H9 (cell line): ENCODE data around the gene NAE1. TPM values are rescaled to one million over a fixed set of nuclear protein-coding genes. Genes with fewer than 3 reads are reported as not detected.

ENCODE experiments used
- DNase-seq: peaks from one replicate; pipeline ENCODE4 v3.0.0-alpha.2; 2017
- H2AFZ ChIP-seq: one replicate; pipeline ENCODE4 v1.6.1; 2013; ENCODE audit warnings: mild to moderate bottlenecking, low read length, control low read depth, moderate library complexity
- H2AK5ac ChIP-seq: 2 replicates; pipeline ENCODE4 v1.6.1; 2013; ENCODE audit warnings: low read length, control low read depth, mixed read lengths; ENCODE audit not compliant: insufficient read length
- H2BK120ac ChIP-seq: one replicate; pipeline ENCODE4 v1.6.1; 2013; ENCODE audit warnings: low read depth, mild to moderate bottlenecking, low read length, control low read depth, inconsistent platforms; ENCODE audit not compliant: poor library complexity, severe bottlenecking
- H2BK12ac ChIP-seq: 2 replicates; pipeline ENCODE4 v1.6.1; 2013; ENCODE audit warnings: low read length, control low read depth, mixed read lengths, low read depth; ENCODE audit not compliant: insufficient read length
- H2BK15ac ChIP-seq: 2 replicates; pipeline ENCODE4 v1.6.1; 2013; ENCODE audit warnings: low read depth, low read length, control low read depth
- H2BK20ac ChIP-seq: one replicate; pipeline ENCODE4 v1.6.1; 2013; ENCODE audit warnings: low read depth, mild to moderate bottlenecking, low read length, control low read depth, inconsistent platforms; ENCODE audit not compliant: poor library complexity, severe bottlenecking
- H2BK5ac ChIP-seq: 2 replicates; pipeline ENCODE4 v1.6.1; 2013; ENCODE audit warnings: low read length, control low read depth, mixed read lengths; ENCODE audit not compliant: insufficient read length
- H3K14ac ChIP-seq: 2 replicates; pipeline ENCODE4 v1.6.1; 2013; ENCODE audit warnings: low read length, control low read depth; ENCODE audit not compliant: insufficient read depth
- H3K18ac ChIP-seq: 2 replicates; pipeline ENCODE4 v1.6.1; 2013; ENCODE audit warnings: low read depth, mild to moderate bottlenecking, mixed read lengths, low read length, control low read depth; ENCODE audit not compliant: insufficient read length
- H3K23ac ChIP-seq: 2 replicates; pipeline ENCODE4 v1.6.1; 2013; ENCODE audit warnings: low read length, control low read depth, mixed read lengths, low read depth; ENCODE audit not compliant: insufficient read length
- H3K23me2 ChIP-seq: 2 replicates; pipeline ENCODE4 v1.6.1; 2013; ENCODE audit warnings: low read depth, mild to moderate bottlenecking, mixed read lengths, low read length, control low read depth; ENCODE audit not compliant: insufficient read length, poor library complexity, severe bottlenecking
- H3K27ac ChIP-seq: 2 replicates; pipeline ENCODE4 v1.5.1; 2013; ENCODE audit warnings: low read length, control low read depth, mixed read lengths, low read depth; ENCODE audit not compliant: insufficient read length
- H3K27me3 ChIP-seq: 2 replicates; pipeline ENCODE4 v1.6.1; 2013; ENCODE audit warnings: low read length, control low read depth, inconsistent platforms; ENCODE audit not compliant: insufficient read depth
- H3K4ac ChIP-seq: 2 replicates; pipeline ENCODE4 v1.6.1; 2013; ENCODE audit warnings: low read depth, mild to moderate bottlenecking, control low read depth, inconsistent platforms, low read length, moderate library complexity
- H3K4me1 ChIP-seq: 2 replicates; pipeline ENCODE4 v1.6.1; 2013; ENCODE audit warnings: low read length, control low read depth, inconsistent platforms; ENCODE audit not compliant: insufficient read depth
- H3K4me2 ChIP-seq: 2 replicates; pipeline ENCODE4 v1.6.1; 2013; ENCODE audit warnings: low read length, control low read depth, mixed read lengths; ENCODE audit not compliant: insufficient read length, insufficient read depth
- H3K56ac ChIP-seq: 2 replicates; pipeline ENCODE4 v1.6.1; 2013; ENCODE audit warnings: low read depth, mild to moderate bottlenecking, mixed read lengths, low read length, control low read depth; ENCODE audit not compliant: insufficient read length
- H3K79me1 ChIP-seq: 2 replicates; pipeline ENCODE4 v1.6.1; 2013; ENCODE audit warnings: low read depth, mild to moderate bottlenecking, moderate library complexity, low read length, control low read depth, inconsistent platforms; ENCODE audit not compliant: insufficient read depth, poor library complexity, severe bottlenecking
- H3K79me2 ChIP-seq: 2 replicates; pipeline ENCODE4 v1.6.1; 2013; ENCODE audit warnings: low read length, control low read depth, inconsistent platforms; ENCODE audit not compliant: insufficient read depth
- H3K9ac ChIP-seq: 2 replicates; pipeline ENCODE4 v1.6.1; 2013; ENCODE audit warnings: low read length, control low read depth, mixed read lengths; ENCODE audit not compliant: insufficient read length; ENCODE audit errors: extremely low read depth
- H3K9me3 ChIP-seq: one replicate; pipeline ENCODE4 v1.6.1; 2013; ENCODE audit warnings: low read depth, low read length, inconsistent platforms; ENCODE audit not compliant: control insufficient read depth
- H3T11ph ChIP-seq: one replicate; pipeline ENCODE4 v1.6.1; 2013; ENCODE audit warnings: mild to moderate bottlenecking, low read length, control low read depth, inconsistent platforms
- H4K20me1 ChIP-seq: one replicate; pipeline ENCODE4 v1.6.1; 2013; ENCODE audit not compliant: control insufficient read depth, insufficient read length, insufficient read depth
- H4K5ac ChIP-seq: 2 replicates; pipeline ENCODE4 v1.6.1; 2013; ENCODE audit warnings: low read depth, mild to moderate bottlenecking, mixed read lengths, low read length, control low read depth; ENCODE audit not compliant: insufficient read length
- H4K8ac ChIP-seq: replicated peaks from 2 replicates; pipeline ENCODE4 v1.6.1; 2013; ENCODE audit warnings: low read length, control low read depth, mixed read lengths, low read depth; ENCODE audit not compliant: insufficient read length
- H4K91ac ChIP-seq: 2 replicates; pipeline ENCODE4 v1.6.1; 2013; ENCODE audit warnings: low read depth, mild to moderate bottlenecking, moderate library complexity, mixed read lengths, low read length, control low read depth; ENCODE audit not compliant: insufficient read length
- H3K27ac Mint-ChIP-seq, 3 experiments: 2 replicates in 2 of 3; 3 replicates in 1 of 3; pipeline ENCODE4 v1.8.0; 2020 to 2021; ENCODE audit warnings: mixed read lengths in 3 of 3, mild to moderate bottlenecking in 1 of 3, moderate library complexity in 1 of 3
- H3K27me3 Mint-ChIP-seq: 2 replicates; pipeline ENCODE4 v1.8.0; 2021; ENCODE audit warnings: low read depth, mild to moderate bottlenecking, moderate library complexity, mixed read lengths
- H3K36me3 Mint-ChIP-seq, 3 experiments: 2 replicates in 2 of 3; 3 replicates in 1 of 3; pipeline ENCODE4 v1.8.0; 2020 to 2021; ENCODE audit warnings: low read depth in 3 of 3, mixed read lengths in 3 of 3; ENCODE audit not compliant: insufficient read depth in 1 of 3
- H3K4me1 Mint-ChIP-seq, 2 experiments: 2 replicates each; pipeline ENCODE4 v1.8.0; 2020; ENCODE audit warnings: mixed read lengths in 2 of 2
- H3K4me3 Mint-ChIP-seq, 2 experiments: 2 replicates in 1 of 2; 3 replicates in 1 of 2; pipeline ENCODE4 v1.8.0; 2020 to 2021; ENCODE audit warnings: mild to moderate bottlenecking in 2 of 2, mixed read lengths in 2 of 2, moderate library complexity in 1 of 2
- H3K9me3 Mint-ChIP-seq, 2 experiments: 2 replicates in 1 of 2; 3 replicates in 1 of 2; pipeline ENCODE4 v1.8.0; 2020; ENCODE audit warnings: mild to moderate bottlenecking in 2 of 2, mixed read lengths in 2 of 2, moderate library complexity in 1 of 2
- WGBS: extraction: QIAGEN DNeasy Blood & Tissue Kit; methylation state at CpG from one replicate; pipeline ENCODE4 v1.1.7; 2013; ENCODE audit warnings: missing lambda C conversion rate, low lambda C conversion rate, mixed read lengths; ENCODE audit not compliant: insufficient read length; ENCODE audit errors: extremely low coverage; 5-methylcytosine and 5-hydroxymethylcytosine counted together
- total RNA-seq: library from RNA; stranded (reverse); gene quantifications from 2 replicates; pipeline ENCODE4 v1.2.1, GENCODE V29; 2021
- TF ChIP-seq, protein P1 (sequence below): fragments of 200-600 bp; sonication (generic); conservative IDR thresholded peaks from 3 replicates; pipeline ENCODE4 v1.8.0; 2021; ENCODE audit warnings: antibody characterized with exemption, mild to moderate bottlenecking

NAE1 gene
- total RNA-seq, 1 experiment from 2014 or later, result 144 TPM

GRCh38 chr16:66851166-66851964 lies 20.6 kb upstream of the NAE1 start:
- no peak overlapping the region for H2AK5ac ChIP-seq
- H3K18ac ChIP-seq, result no peak overlapping the region
- no peak overlapping the region for H3K23ac ChIP-seq
- no peaks in the 10 kb centered on the region for H3K4me1 ChIP-seq
- no peak overlapping the region for H2BK5ac ChIP-seq
- H2BK120ac ChIP-seq, result no peak overlapping the region
- H4K5ac ChIP-seq, result no peak overlapping the region
- Mint-ChIP-seq H3K9me3 (no peaks in the 10 kb centered on the region), H3K36me3 (no peaks in the 10 kb centered on the region), H3K27ac (no peak overlapping the region; a peak in 1 of 7 replicates), H3K4me3 (no peak overlapping the region), H3K4me1 (no peaks in the 10 kb centered on the region), H3K27me3 (peaks cover 28% of the 10 kb centered on the region)
- no peak overlapping the region for H3T11ph ChIP-seq
- H3K4ac ChIP-seq, result no peak overlapping the region
- no peak for DNase-seq
- no peak overlapping the region for H2AFZ ChIP-seq
- no peak overlapping the region for H3K4me2 ChIP-seq
- no peaks in the 10 kb centered on the region for H3K79me1 ChIP-seq
- no CpG with 5 or more reads among the region's 13 CpGs for WGBS
- no peak overlapping the region for H3K9ac ChIP-seq
- TF ChIP-seq, protein P1, sequence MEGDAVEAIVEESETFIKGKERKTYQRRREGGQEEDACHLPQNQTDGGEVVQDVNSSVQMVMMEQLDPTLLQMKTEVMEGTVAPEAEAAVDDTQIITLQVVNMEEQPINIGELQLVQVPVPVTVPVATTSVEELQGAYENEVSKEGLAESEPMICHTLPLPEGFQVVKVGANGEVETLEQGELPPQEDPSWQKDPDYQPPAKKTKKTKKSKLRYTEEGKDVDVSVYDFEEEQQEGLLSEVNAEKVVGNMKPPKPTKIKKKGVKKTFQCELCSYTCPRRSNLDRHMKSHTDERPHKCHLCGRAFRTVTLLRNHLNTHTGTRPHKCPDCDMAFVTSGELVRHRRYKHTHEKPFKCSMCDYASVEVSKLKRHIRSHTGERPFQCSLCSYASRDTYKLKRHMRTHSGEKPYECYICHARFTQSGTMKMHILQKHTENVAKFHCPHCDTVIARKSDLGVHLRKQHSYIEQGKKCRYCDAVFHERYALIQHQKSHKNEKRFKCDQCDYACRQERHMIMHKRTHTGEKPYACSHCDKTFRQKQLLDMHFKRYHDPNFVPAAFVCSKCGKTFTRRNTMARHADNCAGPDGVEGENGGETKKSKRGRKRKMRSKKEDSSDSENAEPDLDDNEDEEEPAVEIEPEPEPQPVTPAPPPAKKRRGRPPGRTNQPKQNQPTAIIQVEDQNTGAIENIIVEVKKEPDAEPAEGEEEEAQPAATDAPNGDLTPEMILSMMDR, result no peak
- no peaks in the 10 kb centered on the region for H3K9me3 ChIP-seq
- H2BK12ac ChIP-seq, result no peak overlapping the region
- H2BK20ac ChIP-seq, result no peak overlapping the region
- no peaks in the 10 kb centered on the region; the same call in none of the 2 replicates for H3K27me3 ChIP-seq
- no peaks in the 10 kb centered on the region for H4K20me1 ChIP-seq
- no peak overlapping the region for H4K8ac ChIP-seq
- no peak overlapping the region for H2BK15ac ChIP-seq
- no peak overlapping the region for H3K27ac ChIP-seq
- no peaks in the 10 kb centered on the region for H3K79me2 ChIP-seq
- H3K23me2 ChIP-seq, result no peaks in the 10 kb centered on the region
- no peak overlapping the region for H4K91ac ChIP-seq
- no peak overlapping the region for H3K14ac ChIP-seq
- H3K56ac ChIP-seq, result no peak overlapping the region
